Measurements from ENCODE around the gene GMPR.

The GMPR gene

DNA sequence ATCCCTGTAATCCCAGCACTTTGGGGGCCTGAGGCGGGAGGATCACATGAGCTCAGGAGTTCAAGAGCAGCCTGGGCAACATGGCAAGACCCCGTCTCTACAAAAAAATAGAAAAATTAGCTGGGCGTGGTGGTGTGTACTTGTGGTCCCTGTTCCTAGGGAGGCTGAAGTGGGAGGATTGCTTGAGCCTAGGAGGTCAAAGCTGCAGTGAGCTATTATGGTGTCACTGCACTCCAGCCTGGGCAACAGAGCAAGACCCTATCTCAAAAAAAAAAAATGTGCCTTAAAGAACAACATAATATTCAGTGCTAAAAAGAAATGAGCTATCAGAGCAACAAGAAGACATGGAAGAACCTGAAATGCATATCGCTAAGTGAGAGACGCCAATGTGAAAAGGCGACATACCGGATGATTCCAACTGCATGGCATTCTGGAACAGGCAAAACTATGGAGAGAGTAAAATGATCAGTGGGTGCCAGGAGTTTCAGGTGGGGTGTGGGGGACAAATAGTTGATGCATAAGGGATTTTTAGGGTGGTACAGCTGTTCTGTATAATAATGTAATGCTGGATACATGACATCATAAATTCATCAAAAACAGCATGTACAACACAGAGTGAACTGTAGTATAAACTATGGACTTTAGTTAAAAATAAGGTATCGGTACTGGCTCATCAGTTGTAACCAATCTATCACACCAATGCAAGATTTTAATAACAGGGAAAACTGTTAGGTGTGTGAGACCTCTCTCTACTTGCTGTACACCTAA is 80.8 kb downstream of the GMPR start:
- no peak overlapping the region for H3K4me3 ChIP-seq (ENCODE audit: low read depth, low read length)
- TF ChIP-seq, protein P1, sequence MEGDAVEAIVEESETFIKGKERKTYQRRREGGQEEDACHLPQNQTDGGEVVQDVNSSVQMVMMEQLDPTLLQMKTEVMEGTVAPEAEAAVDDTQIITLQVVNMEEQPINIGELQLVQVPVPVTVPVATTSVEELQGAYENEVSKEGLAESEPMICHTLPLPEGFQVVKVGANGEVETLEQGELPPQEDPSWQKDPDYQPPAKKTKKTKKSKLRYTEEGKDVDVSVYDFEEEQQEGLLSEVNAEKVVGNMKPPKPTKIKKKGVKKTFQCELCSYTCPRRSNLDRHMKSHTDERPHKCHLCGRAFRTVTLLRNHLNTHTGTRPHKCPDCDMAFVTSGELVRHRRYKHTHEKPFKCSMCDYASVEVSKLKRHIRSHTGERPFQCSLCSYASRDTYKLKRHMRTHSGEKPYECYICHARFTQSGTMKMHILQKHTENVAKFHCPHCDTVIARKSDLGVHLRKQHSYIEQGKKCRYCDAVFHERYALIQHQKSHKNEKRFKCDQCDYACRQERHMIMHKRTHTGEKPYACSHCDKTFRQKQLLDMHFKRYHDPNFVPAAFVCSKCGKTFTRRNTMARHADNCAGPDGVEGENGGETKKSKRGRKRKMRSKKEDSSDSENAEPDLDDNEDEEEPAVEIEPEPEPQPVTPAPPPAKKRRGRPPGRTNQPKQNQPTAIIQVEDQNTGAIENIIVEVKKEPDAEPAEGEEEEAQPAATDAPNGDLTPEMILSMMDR (IDR thresholded peaks at IDR 0.05; ENCODE audit: low read depth, low read length): no peak
- in situ Hi-C loops (cut with HindIII; ENCODE audit: low sequenced_read_pairs): no loop called here
- no peak for DNase-seq (ENCODE audit: low read depth, low spot score)

DNA sequence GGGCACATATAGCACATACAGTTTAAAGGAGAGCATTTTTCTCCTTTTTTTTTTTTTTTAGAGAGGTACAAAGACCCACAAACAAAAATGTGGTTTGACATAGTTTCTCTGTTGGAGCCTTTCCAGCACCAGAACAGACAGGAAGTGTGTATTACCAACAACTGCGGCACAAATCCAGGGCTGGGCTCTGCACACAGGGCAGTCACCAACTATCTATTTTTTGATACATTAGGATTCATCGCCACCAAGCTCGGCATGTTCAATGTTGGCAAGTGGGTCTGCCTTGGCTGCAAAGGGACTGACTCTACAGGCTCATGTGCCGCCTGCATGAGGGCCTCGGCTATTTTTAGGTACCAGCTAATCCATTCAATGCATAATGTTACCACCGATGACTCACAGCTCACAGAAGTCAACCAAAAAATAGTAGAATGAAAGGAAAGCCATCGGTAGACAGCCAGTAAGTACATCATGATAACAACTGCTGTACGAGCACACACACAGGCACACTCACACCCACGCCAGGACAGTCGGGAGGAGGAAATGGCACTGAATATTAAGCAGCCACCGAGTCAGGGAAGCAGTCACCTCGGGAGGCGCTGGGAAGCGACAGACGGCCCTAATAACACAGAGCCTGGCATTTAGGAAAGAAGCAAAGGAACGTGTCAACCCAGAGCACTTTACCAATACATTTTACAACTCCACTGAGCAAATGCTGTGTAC is 81.6 kb downstream of the GMPR start:
- no peak overlapping the region for H3K4me3 ChIP-seq (ENCODE audit: low read depth, low read length)
- in situ Hi-C loops (cut with HindIII; ENCODE audit: low sequenced_read_pairs): no loop called here
- TF ChIP-seq, protein P1 (IDR thresholded peaks at IDR 0.05; ENCODE audit: low read depth, low read length): no peak
- DNase-seq (ENCODE audit: low read depth, low spot score): peak; percentile 96

DNA sequence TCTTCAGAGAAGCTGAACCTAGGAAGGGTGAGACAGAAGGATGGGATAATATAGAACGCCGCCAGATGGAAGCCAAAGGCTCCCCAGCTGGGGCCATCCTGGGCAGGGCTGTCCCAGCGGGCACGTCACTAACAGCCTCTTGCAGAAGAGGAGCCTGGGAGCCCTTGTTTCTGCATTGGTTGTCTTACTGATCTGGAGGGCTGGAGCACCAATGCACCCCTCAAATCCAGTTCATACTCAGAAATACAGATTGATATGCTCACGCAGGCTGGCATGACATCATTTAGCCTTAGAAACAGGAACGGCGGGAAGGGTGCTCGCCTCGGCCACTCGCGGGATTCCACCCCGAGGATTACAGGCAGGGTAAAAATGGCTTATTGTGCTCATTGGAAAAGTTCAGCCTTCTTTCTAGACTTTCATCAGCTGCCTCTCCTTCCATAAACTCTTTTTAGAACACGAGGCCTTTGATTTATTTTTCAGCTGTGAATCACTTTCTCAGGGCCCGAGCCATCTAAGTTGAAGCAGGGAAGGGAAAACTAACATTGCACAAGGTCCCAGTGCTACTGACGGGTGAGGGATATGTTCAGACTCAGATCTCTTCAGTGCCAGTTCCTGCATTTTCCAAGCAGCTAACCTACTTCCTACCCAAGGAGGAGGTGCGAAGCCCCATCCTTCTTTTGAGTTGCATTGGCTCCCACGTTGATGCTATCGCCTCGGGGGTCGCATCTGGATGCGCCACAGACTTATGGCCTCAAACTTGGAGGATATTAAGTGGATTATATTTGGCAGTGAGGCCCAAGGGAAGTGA is 82.3 kb downstream of the GMPR start:
- DNase-seq (ENCODE audit: low read depth, low spot score): no peak
- no peak overlapping the region for H3K4me3 ChIP-seq (ENCODE audit: low read depth, low read length)
- in situ Hi-C loops (cut with HindIII; ENCODE audit: low sequenced_read_pairs): no loop called here
- TF ChIP-seq, protein P1 (IDR thresholded peaks at IDR 0.05; ENCODE audit: low read depth, low read length): no peak

DNA sequence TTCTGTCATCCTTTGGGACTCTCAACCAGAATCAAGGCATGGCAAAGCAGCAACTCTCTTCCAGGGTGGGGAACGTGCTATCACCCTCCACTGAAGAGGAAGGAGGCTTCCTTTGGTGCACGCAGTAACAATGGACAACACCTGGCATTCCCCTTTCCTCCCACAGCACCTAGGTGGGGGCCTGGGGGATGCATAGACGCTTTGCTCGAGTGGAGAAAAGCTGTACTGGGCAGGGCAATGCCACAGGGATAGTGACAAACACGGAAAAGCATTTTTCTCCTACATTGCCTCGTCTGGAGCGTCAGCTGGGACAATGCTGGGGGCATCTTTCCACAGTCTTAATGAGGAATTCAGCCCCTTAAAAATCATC is 82.9 kb downstream of the GMPR start:
- TF ChIP-seq, protein P1 (IDR thresholded peaks at IDR 0.05; ENCODE audit: low read depth, low read length): no peak
- in situ Hi-C loops (cut with HindIII; ENCODE audit: low sequenced_read_pairs): no loop called here
- no peak overlapping the region for H3K4me3 ChIP-seq (ENCODE audit: low read depth, low read length)
- DNase-seq (ENCODE audit: low read depth, low spot score): no peak

DNA sequence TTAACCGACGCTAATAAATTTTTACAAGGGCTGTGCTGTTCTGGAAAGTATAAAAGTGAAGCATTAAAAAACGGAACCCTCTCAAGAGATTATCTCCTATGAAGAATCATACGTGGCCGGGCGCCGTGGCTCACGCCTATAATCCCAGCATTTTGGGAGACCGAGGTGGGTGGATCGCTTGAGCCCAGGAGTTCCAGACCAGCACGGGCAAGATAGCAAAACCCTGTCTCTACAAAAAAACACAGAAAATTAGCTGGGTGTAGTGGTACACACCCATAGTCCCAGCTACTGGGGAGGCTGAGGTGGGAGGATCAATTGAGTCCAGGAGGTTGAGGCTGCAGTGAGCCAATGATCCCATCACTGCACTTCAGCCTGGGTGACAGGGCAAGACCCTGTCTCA is 83.4 kb downstream of the GMPR start:
- TF ChIP-seq, protein P1 (IDR thresholded peaks at IDR 0.05; ENCODE audit: low read depth, low read length): no peak
- DNase-seq (ENCODE audit: low read depth, low spot score): no peak
- in situ Hi-C loops (cut with HindIII; ENCODE audit: low sequenced_read_pairs): no loop called here
- H3K4me3 ChIP-seq (ENCODE audit: low read depth, low read length): no peak overlapping the region

DNA sequence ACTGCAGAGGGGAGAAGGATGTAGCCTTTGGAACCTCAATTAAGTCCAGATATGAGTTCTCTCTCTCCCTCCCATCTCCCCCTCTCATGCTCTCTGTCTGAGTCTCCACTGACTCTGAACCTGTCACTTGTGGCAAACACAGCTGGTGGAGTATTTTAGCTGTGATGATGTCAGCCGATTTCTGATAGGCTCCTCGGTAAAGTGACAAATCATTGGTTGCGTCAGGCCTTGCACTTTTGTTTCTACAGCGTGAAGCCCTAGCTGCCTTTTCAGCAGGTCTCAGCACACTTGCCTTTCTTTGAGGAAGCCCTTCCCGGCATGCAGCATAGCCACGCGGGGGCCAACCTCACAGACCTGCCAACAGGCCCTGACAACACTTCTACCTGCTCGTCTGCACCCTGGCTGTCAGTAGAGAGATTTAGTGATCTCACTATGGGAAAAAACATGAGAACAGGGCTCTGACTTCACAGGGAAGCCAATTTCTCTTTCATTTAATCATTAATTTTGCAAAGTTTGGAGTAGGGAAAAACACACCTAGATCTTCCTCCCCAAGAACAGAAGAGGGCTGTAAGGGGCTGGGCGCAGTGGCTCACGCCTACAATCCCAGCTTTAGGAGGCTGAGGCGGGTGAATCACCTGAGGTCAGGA is 84.4 kb downstream of the GMPR start:
- TF ChIP-seq, protein P1 (IDR thresholded peaks at IDR 0.05; ENCODE audit: low read depth, low read length): no peak
- no peak overlapping the region for H3K4me3 ChIP-seq (ENCODE audit: low read depth, low read length)
- in situ Hi-C loops (cut with HindIII; ENCODE audit: low sequenced_read_pairs): no loop called here
- peak; percentile 92 for DNase-seq (ENCODE audit: low read depth, low spot score)

Data from astrocyte of the spinal cord (primary cell).